Posterior vena cava (tissue), 2 donors: ENCODE measurements around the gene TPH2. TPM values are rescaled to one million over a fixed set of nuclear protein-coding genes. Genes with fewer than 3 reads are reported as not detected.

Source experiments
- DNase-seq: peaks from one replicate; pipeline ENCODE4 v3.0.0-alpha.2; 2020; ENCODE audit warnings: low spot score
- intact Hi-C, 2 donors: fragments of 100-400 bp; cut with DNase I; formaldehyde crosslinking; loops; one replicate each; pipeline versions ENCODE4 v1.14.1 to v1.14.2; 2022 to 2023
- long read RNA-seq, 2 donors: library from polyadenylated mRNA; unstranded; transcript quantifications; one replicate each; pipeline ENCODE4 v2.0.0, GENCODE V29; 2020 to 2021
- total RNA-seq, 2 donors: library from RNA; stranded (reverse); fragmentation: NEBNext Ultra II Directional; extraction: Animal tissue kit (Norgen Biotek cat#: 25700); gene quantifications; one replicate each; pipeline ENCODE4 v1.2.1, GENCODE V29; 2021
- donor health status: DM: yes; HTN: yes; CAD: no.
- donor health status: DM: yes; HTN: yes; CAD: no.

TPH2 gene
- not detected for total RNA-seq
- long read RNA-seq, donor 1 = 0 reads
- long read RNA-seq, donor 2 = 0 reads

DNA sequence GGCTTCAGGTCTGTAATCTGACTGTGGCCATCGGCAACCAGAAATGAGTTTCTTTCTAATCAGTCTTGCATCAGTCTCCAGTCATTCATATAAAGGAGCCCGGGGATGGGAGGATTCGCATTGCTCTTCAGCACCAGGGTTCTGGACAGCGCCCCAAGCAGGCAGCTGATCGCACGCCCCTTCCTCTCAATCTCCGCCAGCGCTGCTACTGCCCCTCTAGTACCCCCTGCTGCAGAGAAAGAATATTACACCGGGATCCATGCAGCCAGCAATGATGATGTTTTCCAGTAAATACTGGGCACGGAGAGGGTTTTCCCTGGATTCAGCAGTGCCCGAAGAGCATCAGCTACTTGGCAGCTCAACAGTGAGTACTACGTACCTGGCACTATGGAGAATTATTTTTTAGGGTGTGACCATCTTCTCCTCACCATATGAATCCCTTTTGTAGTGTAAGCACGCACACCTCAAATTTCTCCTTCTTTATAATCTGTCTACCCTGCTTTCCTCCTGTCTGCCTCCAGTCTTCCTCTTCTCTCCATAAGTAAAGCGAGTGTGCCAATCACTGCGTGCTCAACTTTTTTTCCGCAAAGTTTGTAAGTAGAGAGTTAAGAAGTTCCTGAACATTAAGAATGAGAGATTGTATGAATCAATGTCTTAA is at the start of gene TPH2:
Gene TPH2, plus strand, starts transcription at position 118 of the 658 bp plus-strand sequence. Its CDS starts 142 bp downstream, at position 260.
- intact Hi-C loops = no loop called here
- DNase-seq = peak; percentile 81

DNA sequence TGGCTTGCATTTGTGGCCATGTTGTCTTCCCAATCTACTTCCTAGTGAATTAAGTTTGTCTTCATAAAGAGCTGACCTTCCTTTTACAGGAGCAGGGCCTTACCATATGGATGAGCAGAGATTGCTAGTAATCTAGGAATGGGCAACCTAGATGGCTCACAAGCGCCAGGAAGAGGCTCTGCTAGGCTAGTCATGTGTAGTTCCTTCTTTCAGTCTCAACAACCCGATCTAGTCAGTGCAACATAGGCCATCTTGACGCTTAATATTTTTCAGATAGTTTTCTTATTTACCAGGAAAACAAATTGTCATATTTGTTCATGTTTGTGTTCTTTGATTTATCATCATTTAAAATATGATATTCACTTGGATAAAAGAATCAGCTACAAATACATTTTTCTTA is 48.2 kb upstream of the TPH2 start:
- DNase-seq = no peak
- intact Hi-C loops = no loop called here

DNA sequence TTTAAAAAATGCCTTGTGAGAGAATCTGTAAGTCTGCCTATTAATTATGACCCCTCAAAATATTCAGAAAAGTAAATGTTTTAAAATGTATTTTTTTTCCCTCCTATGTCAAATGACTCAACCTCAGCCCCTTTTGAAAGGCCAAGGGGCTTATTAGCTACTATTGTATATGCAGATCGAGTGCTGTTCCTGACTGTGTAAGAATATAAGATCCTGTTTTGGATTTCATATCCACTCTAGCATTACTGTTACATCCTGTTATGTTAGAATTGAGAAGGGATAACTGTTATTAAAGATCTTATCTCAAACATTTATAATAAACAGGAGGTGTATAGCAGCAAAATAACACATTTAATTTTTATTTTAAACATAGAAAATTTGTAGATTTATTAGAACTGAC is 46.6 kb upstream of the TPH2 start:
- intact Hi-C loops = no loop called here

DNA sequence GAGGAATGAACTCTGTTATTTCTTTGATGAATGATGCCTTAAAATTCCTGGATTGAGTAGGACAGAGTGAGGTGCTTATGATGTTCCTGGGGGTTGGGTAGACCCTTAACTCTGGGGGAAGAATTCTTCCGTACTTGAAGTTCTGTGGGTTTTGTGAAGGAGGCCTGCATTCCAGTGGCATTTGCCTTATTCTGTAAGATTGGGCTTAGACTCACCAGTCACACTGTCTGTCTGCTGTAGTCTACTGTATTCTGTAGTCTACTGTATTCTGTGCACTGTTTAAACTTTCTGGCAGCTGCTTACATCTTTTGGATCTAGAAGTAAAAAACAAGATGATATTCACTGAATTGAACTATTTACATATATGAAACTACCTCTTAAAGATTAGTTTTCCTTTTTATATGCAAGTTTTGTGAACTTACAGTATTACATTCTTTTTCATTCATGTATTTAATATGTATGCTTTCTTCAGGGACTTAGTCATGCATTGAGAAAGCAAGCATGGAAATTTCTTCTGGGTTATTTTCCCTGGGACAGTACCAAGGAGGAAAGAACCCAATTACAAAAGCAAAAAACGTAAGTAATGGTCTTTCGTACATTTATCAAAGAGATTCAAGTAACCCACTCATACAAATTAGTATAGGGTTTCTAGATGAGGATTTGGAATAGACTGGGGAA is 42.3 kb upstream of the TPH2 start:
- no peak for DNase-seq
- intact Hi-C loops = no loop called here

More for the DNA sequence above, 46.6 kb upstream of the TPH2 start:
- DNase-seq = no peak

DNA sequence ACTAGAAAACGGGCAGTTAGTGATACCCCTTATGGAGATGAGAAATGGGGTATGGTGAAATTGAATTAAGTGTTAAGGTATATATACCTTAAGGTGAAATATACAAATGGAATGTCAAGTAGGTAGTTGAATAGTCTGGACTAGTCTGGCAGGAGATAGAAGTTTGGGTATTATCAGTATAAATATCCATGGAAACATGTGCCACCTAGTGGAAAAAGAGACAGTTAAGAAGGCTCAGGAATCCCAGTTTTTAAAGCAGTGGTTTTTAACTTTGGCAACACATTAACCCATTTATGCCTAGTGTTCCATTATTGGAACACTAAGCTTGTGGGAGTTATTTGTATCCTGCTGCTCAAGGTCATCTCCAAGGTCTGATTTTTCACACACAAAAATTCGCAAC is 38.6 kb upstream of the TPH2 start:
- intact Hi-C loops = no loop called here

DNA sequence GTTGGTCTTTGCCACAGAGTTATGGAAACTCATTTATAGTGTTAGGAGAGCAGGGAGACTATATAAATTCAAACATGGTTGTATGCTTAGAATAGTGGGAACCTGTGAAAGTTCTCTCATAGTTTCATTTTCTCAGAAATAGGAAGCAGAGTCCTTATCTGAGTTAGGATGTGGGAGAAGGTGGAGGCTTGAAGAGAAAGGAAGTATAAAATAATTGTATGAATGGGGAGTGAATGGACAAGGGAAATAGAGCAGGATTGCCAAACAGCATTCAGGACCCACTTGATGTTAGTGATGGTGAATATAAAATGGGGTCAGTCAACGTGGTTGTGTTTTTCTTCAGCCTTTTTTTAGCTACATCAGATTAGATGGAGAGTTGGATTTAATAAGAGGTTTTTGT is 34.0 kb upstream of the TPH2 start:
- intact Hi-C loops = no loop called here
- DNase-seq = no peak

More for the DNA sequence above, 38.6 kb upstream of the TPH2 start:
- no peak for DNase-seq

DNA sequence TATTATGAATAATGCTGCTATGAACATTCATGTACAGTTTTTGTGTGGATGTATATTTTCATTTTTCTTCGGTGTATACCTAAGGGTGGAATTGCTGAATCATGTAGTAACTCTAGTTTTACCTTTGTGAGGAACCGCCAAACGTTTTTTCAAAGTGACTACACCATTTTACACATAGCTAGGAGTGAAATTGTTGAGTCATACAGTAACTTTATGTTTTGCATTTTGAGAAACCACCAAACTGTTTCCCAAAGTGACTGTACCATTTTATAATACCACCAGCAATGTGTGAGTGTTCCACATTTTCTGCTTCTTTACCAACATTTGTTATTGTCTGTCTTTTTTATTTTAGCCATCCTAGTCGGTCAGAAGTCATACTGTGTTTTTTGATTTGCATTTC is 3.1 kb upstream of the TPH2 start:
- no peak for DNase-seq
- intact Hi-C loops = no loop called here

DNA sequence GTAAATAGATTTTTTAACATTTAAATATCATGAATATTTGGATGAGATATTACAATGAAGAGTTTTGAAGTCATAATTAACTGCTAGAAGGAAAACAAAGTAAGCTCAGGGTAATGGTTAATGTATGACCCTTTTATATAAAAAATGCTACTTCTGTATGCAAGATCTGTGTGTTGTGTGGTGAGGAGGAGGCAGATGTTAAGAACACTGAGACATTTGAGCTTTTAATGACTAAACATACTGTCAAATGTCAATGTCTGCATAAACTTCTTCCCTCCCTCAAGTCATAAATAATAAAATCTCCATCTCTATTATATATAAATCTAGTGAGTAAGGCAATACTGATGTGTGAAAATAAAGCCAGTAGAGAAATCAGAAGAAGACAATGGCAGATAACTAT is 1.4 kb downstream of the TPH2 start:
- intact Hi-C loops = no loop called here
- no peak for DNase-seq

DNA sequence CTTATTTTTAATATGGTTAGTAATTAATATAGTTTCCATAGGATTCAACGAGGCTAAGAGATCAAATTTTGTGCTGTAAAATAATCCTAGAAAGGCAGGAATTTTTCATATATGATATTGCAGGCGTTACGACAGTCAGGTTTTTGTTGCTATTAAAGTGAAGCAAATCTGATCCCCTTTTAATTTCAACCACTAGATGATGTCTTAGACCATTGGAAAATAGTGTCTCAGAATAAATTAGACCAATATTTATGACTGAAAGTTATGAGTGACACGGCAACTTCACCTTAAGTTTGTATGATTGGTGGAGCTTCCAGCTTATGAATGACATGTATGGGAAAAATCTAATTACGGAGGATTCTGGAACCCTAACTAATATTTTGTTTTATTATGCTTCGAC is 2.5 kb downstream of the TPH2 start:
- no peak for DNase-seq
- intact Hi-C loops = no loop called here

DNA sequence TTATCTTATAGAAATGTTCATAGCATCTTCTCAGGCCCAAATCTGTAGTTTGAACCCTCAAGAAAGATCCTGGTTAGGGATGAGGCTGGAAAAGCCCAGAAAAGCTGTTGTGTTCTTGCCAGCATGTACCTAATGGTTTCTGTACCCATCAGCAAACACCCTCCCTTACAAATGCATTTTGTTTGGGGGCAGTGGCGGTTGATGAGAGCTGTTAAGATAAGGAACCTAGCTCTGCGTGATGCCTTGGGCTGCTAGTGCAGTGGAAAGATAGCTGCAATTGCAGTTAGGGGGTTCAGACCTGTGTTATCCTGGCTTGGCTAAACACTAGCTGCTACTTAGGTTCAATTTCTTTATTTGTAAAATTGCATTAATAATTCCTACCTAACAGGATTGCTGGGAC is 3.6 kb downstream of the TPH2 start:
- intact Hi-C loops = no loop called here
- DNase-seq = no peak

DNA sequence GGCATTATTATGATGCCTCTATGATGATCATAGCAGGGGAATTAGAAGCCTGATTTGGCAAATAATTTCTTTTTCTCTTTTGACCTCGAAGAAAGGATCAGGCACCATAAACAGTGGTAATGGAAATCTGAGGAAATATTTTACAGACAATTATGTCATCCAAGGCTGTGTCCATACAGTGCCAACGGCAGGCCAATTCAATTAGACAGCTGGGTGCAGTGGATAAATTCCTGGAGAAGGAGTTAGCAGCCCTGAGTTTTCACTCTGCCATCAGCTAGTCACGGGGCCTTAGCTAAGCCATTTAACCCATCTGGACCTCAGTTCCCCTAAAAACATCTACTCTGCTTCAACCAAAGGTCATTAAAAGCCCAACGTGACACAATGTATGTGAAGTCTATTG is 4.1 kb downstream of the TPH2 start:
- intact Hi-C loops = no loop called here
- DNase-seq = no peak

DNA sequence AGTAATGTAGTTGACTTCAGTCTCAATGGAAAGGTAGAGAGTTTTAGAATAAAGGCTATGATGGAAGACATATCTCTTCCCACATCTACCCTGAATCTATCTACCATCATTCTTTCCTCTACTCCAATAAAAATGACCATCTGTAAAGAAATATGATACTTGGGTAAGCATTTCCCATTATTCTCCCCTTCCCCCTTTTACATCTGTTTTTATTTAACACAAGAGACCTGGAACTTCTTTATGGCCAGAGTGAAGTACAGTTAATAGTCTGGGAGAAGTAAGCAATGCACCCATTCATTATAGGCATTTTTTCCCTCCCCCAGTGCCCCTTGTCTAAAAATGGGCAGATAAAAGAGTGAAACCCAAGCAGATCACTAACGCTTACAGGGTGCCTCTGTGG is 6.5 kb downstream of the TPH2 start:
- intact Hi-C loops = no loop called here

DNA sequence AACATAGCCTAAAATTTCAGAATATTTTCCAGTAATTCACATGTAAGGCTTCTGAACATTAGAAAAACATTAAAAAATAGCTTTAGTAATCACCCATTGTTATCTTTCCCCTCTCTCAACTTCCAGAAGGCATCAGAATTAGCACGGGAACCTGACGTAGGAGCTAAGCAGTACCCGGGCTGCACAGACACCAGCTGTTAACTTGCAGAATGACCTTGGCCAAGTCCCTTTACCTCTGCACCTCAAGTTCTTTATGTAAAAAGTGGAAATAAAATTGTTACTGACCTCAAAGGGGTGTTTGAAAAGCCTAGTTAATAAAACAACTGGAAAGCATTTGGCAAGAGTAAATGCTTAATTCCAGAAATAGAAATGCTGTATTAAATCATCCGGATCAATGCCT is 7.2 kb downstream of the TPH2 start:
- intact Hi-C loops = no loop called here
- no peak for DNase-seq

More for the DNA sequence above, 6.5 kb downstream of the TPH2 start:
- DNase-seq = no peak

DNA sequence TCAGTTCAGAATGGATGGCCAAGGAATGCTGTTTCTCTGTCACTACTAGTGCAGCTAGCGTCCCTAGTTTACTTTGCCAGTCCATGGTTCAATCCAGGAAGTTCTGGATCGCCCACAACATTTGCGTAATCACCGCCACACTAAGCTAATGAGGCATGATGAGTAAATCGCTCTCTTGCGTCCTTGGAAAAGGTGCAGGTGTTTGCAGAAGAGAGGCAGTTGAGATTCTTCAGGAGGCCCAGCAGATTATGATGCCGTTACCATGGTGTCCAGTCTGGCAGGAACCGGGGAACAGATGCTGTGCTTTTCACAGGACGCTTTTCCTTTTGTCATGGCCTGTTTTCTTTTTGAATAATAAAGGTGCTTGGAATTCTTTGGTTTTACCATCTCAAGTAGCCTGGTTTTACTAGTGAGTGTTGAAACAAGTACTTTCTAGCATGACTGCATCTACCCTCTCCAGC is 9.0 kb downstream of the TPH2 start:
- intact Hi-C loops = no loop called here
- DNase-seq = no peak

DNA sequence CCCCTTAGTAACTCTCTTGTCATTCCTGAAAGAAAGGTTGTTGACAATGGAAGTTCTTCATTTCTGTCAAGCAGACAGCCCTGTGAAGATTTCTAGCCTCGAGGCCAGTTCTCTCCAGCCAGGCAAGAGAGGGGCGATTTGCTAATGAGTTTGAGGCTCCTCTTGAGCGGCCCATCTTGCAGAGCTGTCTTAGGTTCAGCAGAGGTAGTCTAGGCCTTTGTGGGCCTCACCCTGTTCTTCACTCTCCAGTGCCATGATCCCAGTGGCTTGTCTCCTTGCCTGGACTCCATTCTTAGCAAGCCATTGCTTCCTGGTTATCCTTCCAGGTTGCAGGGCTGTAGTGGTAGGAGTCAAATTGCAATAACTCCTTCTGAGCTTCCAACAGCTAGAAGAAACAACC is 9.7 kb downstream of the TPH2 start:
- intact Hi-C loops = no loop called here

DNA sequence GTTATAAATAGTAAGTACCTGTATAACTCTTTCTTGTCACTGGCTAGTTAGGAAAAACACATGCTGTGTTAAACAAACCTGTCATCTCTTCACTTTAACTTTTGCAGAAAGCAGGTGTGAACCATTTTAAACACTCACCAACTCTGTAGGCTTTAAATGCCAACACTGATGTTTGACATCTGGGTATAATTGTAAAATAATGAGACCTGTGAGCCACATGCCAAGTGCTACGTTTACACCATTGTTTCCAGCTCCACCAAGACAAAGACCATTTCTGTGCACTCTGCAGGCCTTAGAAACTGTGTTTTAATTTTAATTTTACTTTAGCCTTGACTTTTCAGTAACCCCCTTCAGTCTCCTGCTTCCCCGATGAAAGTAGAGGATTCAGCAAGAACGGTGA is 11.0 kb downstream of the TPH2 start:
- intact Hi-C loops = no loop called here
- DNase-seq = no peak

More for the DNA sequence above, 9.7 kb downstream of the TPH2 start:
- no peak for DNase-seq

DNA sequence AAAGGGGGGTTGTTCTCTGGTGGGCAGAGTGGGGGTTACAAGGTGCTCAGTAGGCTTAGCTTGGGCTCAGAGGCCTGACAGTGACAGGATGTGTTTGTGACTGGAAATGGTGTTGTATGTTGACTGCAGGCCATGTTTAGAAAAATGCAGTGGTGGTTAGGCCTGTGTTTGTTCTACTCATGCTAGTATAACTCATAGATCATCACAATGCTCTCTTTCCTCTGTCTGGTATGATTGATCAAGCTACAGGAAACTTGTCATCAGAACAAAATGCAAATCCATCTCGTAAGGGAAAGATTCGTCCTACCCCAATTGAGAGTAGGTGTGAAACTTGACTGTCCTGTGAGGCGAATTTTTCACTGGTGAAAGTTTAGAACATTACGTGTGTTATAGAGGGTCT is 11.8 kb downstream of the TPH2 start:
- no peak for DNase-seq
- intact Hi-C loops = no loop called here

DNA sequence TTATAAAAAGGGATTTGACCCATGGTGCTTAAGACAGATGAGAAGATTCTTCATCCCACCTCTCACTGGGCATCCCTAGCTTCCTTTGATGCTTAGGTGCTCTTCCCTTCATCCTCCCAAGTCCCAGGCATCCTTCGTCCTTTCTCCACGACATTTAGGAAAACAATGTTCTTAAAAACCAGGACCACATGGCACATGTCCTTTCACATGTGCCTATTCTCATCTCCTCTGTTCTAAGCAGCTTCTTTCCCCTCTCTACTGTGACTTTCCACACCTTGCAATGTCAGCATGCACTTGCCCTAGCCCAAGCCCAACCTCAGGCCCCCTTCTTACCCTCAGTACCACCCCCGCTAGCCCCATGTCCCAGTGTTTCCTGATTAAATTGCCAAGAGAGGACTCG is 12.2 kb downstream of the TPH2 start:
- DNase-seq = no peak
- intact Hi-C loops = no loop called here

DNA sequence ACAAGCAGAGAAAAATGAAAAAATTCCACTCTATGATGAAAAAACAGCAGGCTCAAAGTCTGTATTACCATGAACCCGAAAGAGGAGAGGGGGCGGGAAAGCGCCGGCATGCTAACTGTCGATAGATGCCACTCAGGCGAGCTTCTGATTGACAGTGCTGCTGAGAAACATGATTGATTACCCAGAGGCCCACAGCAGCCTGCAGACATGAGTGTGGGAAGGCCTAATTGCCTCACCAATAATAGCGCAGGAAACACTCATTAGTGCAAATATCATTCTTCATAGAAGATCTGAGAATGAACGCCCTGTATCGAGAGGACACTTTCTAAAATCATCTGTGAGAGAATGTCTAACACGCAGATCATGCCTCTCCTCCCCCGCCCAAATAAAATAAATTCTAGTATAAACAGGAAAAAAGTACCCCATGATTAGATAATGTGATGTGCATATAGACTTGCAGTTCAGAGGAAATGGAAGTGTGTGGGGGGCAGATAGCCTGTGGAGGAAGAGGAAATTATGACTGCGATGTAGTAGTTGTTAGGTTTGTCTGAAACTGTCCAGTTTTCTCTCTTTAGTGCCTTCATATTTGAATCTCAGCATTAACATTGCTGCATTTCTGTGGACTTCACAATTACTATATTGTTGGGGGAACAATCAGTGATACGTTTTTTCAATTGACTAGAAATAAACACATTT is 15.6 kb downstream of the TPH2 start:
- intact Hi-C loops = no loop called here
- no peak for DNase-seq

DNA sequence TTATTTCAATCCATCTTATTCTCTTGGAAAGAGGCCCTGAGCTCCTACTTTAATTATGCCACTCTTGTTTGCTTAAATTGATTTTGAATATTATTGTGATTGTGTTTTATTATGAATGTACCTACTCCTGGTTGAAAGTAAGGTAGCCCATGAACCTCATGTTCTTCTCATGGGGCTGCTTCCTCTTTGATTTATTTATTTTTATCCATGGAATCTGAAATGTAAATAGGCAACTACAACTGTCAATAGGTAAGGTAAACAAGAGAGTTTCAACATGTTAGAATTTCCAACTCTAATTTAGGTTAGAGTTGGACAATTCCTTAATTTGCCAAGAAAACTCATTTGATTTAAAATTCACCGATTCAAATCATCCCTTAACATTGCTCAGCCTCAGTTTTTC is 16.2 kb downstream of the TPH2 start:
- intact Hi-C loops = no loop called here
- DNase-seq = no peak

DNA sequence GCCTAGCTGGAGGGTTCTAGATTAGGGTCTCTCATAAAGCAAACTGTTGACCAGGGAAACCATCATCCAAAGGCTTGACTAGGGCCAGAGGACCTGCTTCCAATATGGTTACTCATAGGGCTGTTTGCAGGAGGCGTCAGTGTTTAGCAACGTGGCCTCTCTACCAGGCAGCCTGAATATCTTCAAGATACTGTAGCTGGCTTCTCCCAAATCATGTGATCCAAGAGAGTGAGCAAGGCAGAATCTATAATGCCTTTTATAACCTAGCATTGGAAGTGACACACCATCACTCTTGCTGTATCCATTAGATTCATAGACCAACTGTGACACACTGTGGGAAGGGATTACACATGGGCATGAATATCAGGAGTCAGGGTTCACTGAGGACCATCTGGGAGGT is 17.3 kb downstream of the TPH2 start:
- intact Hi-C loops = no loop called here
- DNase-seq = no peak
